WTC11 (cell line): ENCODE measurements around the gene TP53INP2.

ENCODE experiments used
- AFF4 ChIP-seq: sonication (generic); formaldehyde crosslinking; IDR thresholded peaks from 2 replicates; pipeline ENCODE4 v1.8.1; 2023; ENCODE audit warnings: mild to moderate bottlenecking, missing genetic modification reagents, borderline replicate concordance
- CREM ChIP-seq: sonication (generic); formaldehyde crosslinking; IDR thresholded peaks from 2 replicates; pipeline ENCODE4 v1.8.1; 2022; ENCODE audit warnings: mild to moderate bottlenecking, missing genetic modification reagents, moderate library complexity
- USF2 ChIP-seq: sonication (generic); formaldehyde crosslinking; IDR thresholded peaks from 2 replicates; pipeline ENCODE4 v1.8.1; 2023; ENCODE audit warnings: mild to moderate bottlenecking, missing genetic modification reagents, moderate library complexity

GRCh38 chr20:34736106-34736735 lies 32.1 kb downstream of the TP53INP2 start:
- TF ChIP-seq USF2 (CRISPR knock-in tag) (no peak), CREM (CRISPR knock-in tag) (no peak), AFF4 (CRISPR knock-in tag) (no peak)
